ENCODE measurements around the gene BHLHE23.

- TF ChIP-seq CTCF (IDR thresholded peaks at IDR 0.05), result no peak
- no peak for TF ChIP-seq POLR2A (IDR thresholded peaks at IDR 0.05)
Observed at GRCh38 chr20:63036291-63036690, 29.5 kb upstream of the BHLHE23 start.

All from vagina (tissue), 2 donors.